Prostate gland (tissue), 2 donors: ENCODE measurements around the gene IGF2BP2.

Source experiments
- POLR2AphosphoS5 ChIP-seq: sonication (generic); formaldehyde crosslinking; IDR thresholded peaks from one replicate; pipeline ENCODE4 v1.6.1; 2017; ENCODE audit warnings: antibody characterized with exemption
- TF ChIP-seq, protein P1 (sequence below), 4 experiments: fragments of 200-600 bp in 2 of 4; fragments of 450-650 bp in 2 of 4; sonication (generic) in 2 of 4; IDR thresholded peaks; 1 replicate in 3 of 4; 2 replicates in 1 of 4; pipeline ENCODE4 v1.5.1; 2016 to 2019; ENCODE audit warnings: antibody characterized with exemption in 4 of 4, mild to moderate bottlenecking in 2 of 4, moderate library complexity in 2 of 4

DNA sequence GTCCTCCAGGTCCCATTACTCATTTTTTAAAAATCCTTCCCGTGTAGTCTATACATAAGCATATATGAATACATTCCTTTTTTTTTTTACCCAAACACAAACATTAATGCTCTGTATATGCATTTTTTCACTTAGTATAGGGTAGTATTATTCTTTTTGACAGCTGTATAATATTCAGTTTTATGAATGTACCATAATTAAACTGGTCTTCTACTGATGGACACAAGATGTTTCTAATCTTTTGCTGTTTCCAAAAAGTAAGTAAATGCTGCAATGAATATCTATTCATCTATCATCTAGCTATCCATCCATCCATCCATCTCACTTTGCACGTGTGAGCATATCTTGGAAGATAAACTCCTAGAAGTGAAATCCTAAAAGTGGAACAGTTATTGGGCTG, 110.8 kb downstream of the IGF2BP2 start:
- TF ChIP-seq, protein P1, sequence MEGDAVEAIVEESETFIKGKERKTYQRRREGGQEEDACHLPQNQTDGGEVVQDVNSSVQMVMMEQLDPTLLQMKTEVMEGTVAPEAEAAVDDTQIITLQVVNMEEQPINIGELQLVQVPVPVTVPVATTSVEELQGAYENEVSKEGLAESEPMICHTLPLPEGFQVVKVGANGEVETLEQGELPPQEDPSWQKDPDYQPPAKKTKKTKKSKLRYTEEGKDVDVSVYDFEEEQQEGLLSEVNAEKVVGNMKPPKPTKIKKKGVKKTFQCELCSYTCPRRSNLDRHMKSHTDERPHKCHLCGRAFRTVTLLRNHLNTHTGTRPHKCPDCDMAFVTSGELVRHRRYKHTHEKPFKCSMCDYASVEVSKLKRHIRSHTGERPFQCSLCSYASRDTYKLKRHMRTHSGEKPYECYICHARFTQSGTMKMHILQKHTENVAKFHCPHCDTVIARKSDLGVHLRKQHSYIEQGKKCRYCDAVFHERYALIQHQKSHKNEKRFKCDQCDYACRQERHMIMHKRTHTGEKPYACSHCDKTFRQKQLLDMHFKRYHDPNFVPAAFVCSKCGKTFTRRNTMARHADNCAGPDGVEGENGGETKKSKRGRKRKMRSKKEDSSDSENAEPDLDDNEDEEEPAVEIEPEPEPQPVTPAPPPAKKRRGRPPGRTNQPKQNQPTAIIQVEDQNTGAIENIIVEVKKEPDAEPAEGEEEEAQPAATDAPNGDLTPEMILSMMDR (IDR thresholded peaks at IDR 0.05), result no peak
- TF ChIP-seq POLR2AphosphoS5, result no peak
